ENCODE measurements around the gene TTBK2. TPM values are rescaled to one million over a fixed set of nuclear protein-coding genes. Genes with fewer than 3 reads are reported as not detected.
A peak's percentile ranks its signal among the peaks of the same experiment; 100 is the strongest.

The TTBK2 gene
- total and polyA plus RNA-seq, 4 experiments from 2014 or later, result 9.1 to 28.2 (median 18.5) TPM

DNA sequence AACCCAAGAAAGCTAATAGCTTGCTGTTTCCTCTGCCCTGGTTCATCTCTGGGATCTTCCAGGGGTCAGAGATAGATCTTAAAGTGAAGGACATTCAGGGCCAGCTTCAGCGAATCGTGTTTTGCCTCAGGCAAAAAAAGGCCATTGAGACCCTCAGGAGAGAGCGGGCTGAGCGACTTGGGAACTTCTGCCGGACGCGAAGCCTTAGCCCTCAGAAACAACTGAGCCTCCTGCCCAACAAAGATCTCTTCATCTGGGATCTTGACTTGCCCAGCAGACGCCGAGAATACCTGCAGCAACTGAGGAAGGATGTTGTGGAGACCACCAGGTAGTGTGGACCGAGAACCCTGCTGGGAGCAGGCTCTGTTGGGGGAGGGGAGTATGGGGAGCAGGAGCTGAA lies 226.2 kb downstream of the TTBK2 start:
- intact Hi-C loops (cut with micrococcal nuclease), result no loop called here
- ChIA-PET CTCF (ENCODE audit: partially characterized antibody) (interaction anchor here (1.4 kb wide), 1 partner anchor 232 kb away, joined by 3 read pairs; no protein-coding TSS in a partner anchor), POLR2A (ENCODE audit: partially characterized antibody) (no interaction called here)
- Histone ChIP-seq H3K9me3 (ENCODE audit: control insufficient read depth in 1 of 2, low read length in 2 of 2) (no peaks in the 10 kb centered on the region), H3K4me3 (ENCODE audit: low read length in 2 of 2) (no peak overlapping the region), H3K27me3 (ENCODE audit: insufficient read depth, low read length) (no peaks in the 10 kb centered on the region), H3K36me3 (ENCODE audit: insufficient read depth, low read length) (no peaks in the 10 kb centered on the region), H3K4me1 (ENCODE audit: insufficient read depth, low read length) (no peaks in the 10 kb centered on the region), H3K27ac (ENCODE audit: low read depth, low read length) (no peak overlapping the region)
- Mint-ChIP-seq H3K27me3 (no peaks in the 10 kb centered on the region), H3K27ac (peak overlapping the region in 1 of 7 donors; percentile 46), H3K4me1 (peaks cover 0 to 3% (median 0%) of the 10 kb centered on the region in 4 donors), H3K4me3 (no peak overlapping the region), H3K9me3 (no peaks in the 10 kb centered on the region), H3K36me3 (no peaks in the 10 kb centered on the region)
- no peak for DNase-seq

DNA sequence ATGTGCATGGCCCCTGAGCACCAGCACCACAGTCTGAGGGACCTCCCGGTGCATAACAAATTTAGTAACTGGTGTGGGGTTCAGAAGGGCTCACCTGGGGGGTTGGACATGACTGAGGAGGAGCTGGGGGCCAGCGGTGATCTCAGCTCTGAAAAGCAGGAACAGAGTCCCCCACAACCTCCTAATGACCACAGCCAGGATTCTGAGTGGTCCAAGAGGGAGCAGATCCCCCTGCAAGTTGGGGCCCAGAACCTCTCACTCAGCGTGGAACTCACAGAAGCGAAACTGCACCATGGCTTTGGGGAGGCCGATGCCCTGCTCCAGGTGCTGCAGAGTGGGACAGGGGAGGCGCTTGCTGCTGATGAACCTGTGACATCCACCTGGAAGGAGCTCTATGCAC lies 226.6 kb downstream of the TTBK2 start:
- DNase-seq, result no peak
- Mint-ChIP-seq H3K27me3 (no peaks in the 10 kb centered on the region), H3K9me3 (no peaks in the 10 kb centered on the region), H3K4me1 (peaks cover 0 to 3% (median 0%) of the 10 kb centered on the region in 4 donors), H3K4me3 (no peak overlapping the region), H3K27ac (no peak overlapping the region), H3K36me3 (no peaks in the 10 kb centered on the region)
- intact Hi-C loops (cut with micrococcal nuclease), result no loop called here
- Histone ChIP-seq H3K27ac (ENCODE audit: low read depth, low read length) (no peak overlapping the region), H3K27me3 (ENCODE audit: insufficient read depth, low read length) (no peaks in the 10 kb centered on the region), H3K4me1 (ENCODE audit: insufficient read depth, low read length) (no peaks in the 10 kb centered on the region), H3K4me3 (ENCODE audit: low read length in 2 of 2) (no peak overlapping the region), H3K9me3 (ENCODE audit: control insufficient read depth in 1 of 2, low read length in 2 of 2) (no peaks in the 10 kb centered on the region), H3K36me3 (ENCODE audit: insufficient read depth, low read length) (no peaks in the 10 kb centered on the region)
- CTCF ChIA-PET (ENCODE audit: partially characterized antibody), result interaction anchor here (1.4 kb wide), 1 partner anchor 233 kb away, joined by 3 read pairs; no protein-coding TSS in a partner anchor
- POLR2A ChIA-PET (ENCODE audit: partially characterized antibody), result no interaction called here

DNA sequence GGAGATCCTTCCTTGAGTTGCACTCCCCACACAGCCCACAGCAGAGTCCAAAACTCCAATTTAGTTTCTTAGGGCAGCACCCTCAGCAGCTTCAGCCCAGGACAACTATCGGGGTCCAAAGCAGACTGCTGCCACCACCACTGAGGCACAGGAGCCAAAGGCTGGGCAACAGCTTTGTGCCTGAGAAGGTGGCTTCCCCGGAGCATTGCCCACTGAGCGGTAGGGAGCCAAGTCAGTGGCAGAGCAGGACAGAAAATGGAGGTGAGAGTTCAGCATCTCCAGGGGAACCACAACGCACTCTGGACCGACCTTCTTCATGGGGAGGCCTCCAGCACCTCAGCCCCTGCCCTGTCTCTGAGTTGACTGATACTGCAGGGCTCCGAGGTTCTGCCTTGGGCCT lies 227.1 kb downstream of the TTBK2 start:
- Histone ChIP-seq H3K27me3 (ENCODE audit: insufficient read depth, low read length) (no peaks in the 10 kb centered on the region), H3K36me3 (ENCODE audit: insufficient read depth, low read length) (no peaks in the 10 kb centered on the region), H3K9me3 (ENCODE audit: control insufficient read depth in 1 of 2, low read length in 2 of 2) (no peaks in the 10 kb centered on the region), H3K4me3 (ENCODE audit: low read length in 2 of 2) (no peak overlapping the region), H3K27ac (ENCODE audit: low read depth, low read length) (no peak overlapping the region), H3K4me1 (ENCODE audit: insufficient read depth, low read length) (no peaks in the 10 kb centered on the region)
- ChIA-PET POLR2A (ENCODE audit: partially characterized antibody) (no interaction called here), CTCF (ENCODE audit: partially characterized antibody) (interaction anchor here (1.4 kb wide), 1 partner anchor 233 kb away, joined by 3 read pairs; no protein-coding TSS in a partner anchor)
- Mint-ChIP-seq H3K36me3 (no peaks in the 10 kb centered on the region), H3K4me1 (peaks cover 0 to 3% (median 0%) of the 10 kb centered on the region in 4 donors), H3K9me3 (no peaks in the 10 kb centered on the region), H3K27ac (no peak overlapping the region), H3K4me3 (no peak overlapping the region), H3K27me3 (no peaks in the 10 kb centered on the region)
- intact Hi-C loops (cut with micrococcal nuclease), result no loop called here
- no peak for DNase-seq

DNA sequence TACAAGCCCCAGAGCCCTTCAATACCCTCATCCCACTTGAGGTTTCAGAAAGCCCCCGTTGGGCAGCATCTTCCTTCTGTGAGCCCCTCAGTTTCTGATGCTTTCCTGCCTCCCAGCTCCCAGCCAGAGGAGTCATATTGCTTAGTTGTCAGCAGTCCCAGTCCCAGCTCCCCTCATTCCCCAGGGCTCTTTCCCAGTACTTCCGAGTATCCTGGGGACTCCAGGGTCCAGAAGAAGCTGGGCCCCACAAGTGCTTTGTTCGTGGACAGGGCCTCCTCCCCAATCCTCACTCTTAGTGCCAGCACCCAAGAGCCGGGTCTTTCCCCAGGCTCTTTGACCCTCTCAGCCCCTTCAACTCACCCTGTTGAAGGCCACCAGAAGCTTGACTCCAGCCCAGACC lies 227.6 kb downstream of the TTBK2 start:
- DNase-seq, result no peak
- intact Hi-C loops (cut with micrococcal nuclease), result no loop called here
- no peaks in the 10 kb centered on the region for H3K9me3 Mint-ChIP-seq
- no peak overlapping the region for H3K27ac Mint-ChIP-seq
- no peaks in the 10 kb centered on the region for H3K4me1 ChIP-seq (ENCODE audit: insufficient read depth, low read length)
- no peak overlapping the region for H3K27ac ChIP-seq (ENCODE audit: low read depth, low read length)
- H3K4me3 Mint-ChIP-seq, result no peak overlapping the region
- no peaks in the 10 kb centered on the region for H3K9me3 ChIP-seq (ENCODE audit: control insufficient read depth in 1 of 2, low read length in 2 of 2)
- CTCF ChIA-PET (ENCODE audit: partially characterized antibody), result no interaction called here
- no peak overlapping the region for H3K4me3 ChIP-seq (ENCODE audit: low read length in 2 of 2)
- no peaks in the 10 kb centered on the region for H3K27me3 Mint-ChIP-seq
- no peaks in the 10 kb centered on the region for H3K36me3 Mint-ChIP-seq
- peaks cover 0 to 3% (median 0%) of the 10 kb centered on the region in 4 donors for H3K4me1 Mint-ChIP-seq
- H3K36me3 ChIP-seq (ENCODE audit: insufficient read depth, low read length), result no peaks in the 10 kb centered on the region
- H3K27me3 ChIP-seq (ENCODE audit: insufficient read depth, low read length), result no peaks in the 10 kb centered on the region
- POLR2A ChIA-PET (ENCODE audit: partially characterized antibody), result no interaction called here

DNA sequence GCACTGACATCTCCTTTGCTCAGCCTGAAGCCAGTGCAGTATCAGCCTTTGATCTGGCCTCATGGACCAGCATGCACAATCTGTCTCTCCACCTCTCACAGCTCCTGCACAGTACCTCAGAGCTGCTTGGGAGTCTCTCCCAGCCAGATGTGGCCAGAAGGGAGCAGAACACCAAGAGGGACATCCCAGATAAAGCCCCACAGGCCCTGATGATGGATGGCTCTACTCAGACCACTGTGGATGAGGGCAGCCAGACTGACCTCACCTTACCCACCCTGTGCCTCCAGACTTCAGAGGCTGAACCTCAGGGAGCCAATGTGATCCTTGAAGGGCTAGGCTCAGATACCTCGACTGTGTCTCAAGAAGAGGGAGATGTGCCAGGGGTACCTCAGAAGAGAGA lies 228.0 kb downstream of the TTBK2 start:
- peak overlapping the region in 1 of 7 donors; percentile 48 for H3K27ac Mint-ChIP-seq
- Histone ChIP-seq H3K27me3 (ENCODE audit: insufficient read depth, low read length) (no peaks in the 10 kb centered on the region), H3K4me1 (ENCODE audit: insufficient read depth, low read length) (no peaks in the 10 kb centered on the region), H3K36me3 (ENCODE audit: insufficient read depth, low read length) (no peaks in the 10 kb centered on the region), H3K27ac (ENCODE audit: low read depth, low read length) (no peak overlapping the region), H3K4me3 (ENCODE audit: low read length in 2 of 2) (no peak overlapping the region), H3K9me3 (ENCODE audit: control insufficient read depth in 1 of 2, low read length in 2 of 2) (no peaks in the 10 kb centered on the region)
- H3K4me1 Mint-ChIP-seq, result peaks cover 0 to 3% (median 0%) of the 10 kb centered on the region in 4 donors
- no peaks in the 10 kb centered on the region for H3K9me3 Mint-ChIP-seq
- no peak for DNase-seq
- intact Hi-C loops (cut with micrococcal nuclease), result no loop called here
- no peaks in the 10 kb centered on the region for H3K36me3 Mint-ChIP-seq
- CTCF ChIA-PET (ENCODE audit: partially characterized antibody), result no interaction called here
- no peaks in the 10 kb centered on the region for H3K27me3 Mint-ChIP-seq
- POLR2A ChIA-PET (ENCODE audit: partially characterized antibody), result no interaction called here
- no peak overlapping the region for H3K4me3 Mint-ChIP-seq

DNA sequence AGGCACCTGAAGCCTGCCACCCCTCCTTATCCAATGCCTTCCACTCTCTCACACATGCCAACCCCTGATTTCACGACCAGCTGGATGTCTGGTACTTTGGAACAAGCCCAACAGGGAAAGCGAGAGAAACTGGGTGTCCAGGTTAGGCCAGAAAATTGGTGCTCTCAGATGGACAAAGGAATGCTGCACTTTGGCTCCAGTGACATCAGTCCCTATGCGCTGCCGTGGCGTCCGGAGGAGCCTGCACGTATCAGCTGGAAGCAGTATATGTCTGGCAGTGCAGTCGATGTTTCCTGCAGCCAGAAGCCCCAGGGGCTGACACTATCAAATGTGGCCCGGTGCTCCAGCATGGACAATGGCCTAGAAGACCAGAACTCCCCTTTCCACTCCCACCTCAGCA lies 228.8 kb downstream of the TTBK2 start:
- Histone ChIP-seq H3K4me3 (ENCODE audit: low read length in 2 of 2) (no peak overlapping the region), H3K4me1 (ENCODE audit: insufficient read depth, low read length) (no peaks in the 10 kb centered on the region), H3K36me3 (ENCODE audit: insufficient read depth, low read length) (no peaks in the 10 kb centered on the region), H3K9me3 (ENCODE audit: control insufficient read depth in 1 of 2, low read length in 2 of 2) (no peaks in the 10 kb centered on the region), H3K27ac (ENCODE audit: low read depth, low read length) (no peak overlapping the region), H3K27me3 (ENCODE audit: insufficient read depth, low read length) (no peaks in the 10 kb centered on the region)
- no peak overlapping the region for H3K4me3 Mint-ChIP-seq
- peaks cover 0 to 3% (median 0%) of the 10 kb centered on the region in 4 donors for H3K4me1 Mint-ChIP-seq
- no peaks in the 10 kb centered on the region for H3K36me3 Mint-ChIP-seq
- DNase-seq, result no peak
- CTCF ChIA-PET (ENCODE audit: partially characterized antibody), result no interaction called here
- no peaks in the 10 kb centered on the region for H3K9me3 Mint-ChIP-seq
- peak overlapping the region in 1 of 7 donors; percentile 18 for H3K27ac Mint-ChIP-seq
- no peaks in the 10 kb centered on the region for H3K27me3 Mint-ChIP-seq
- POLR2A ChIA-PET (ENCODE audit: partially characterized antibody), result no interaction called here
- intact Hi-C loops (cut with micrococcal nuclease), result no loop called here

DNA sequence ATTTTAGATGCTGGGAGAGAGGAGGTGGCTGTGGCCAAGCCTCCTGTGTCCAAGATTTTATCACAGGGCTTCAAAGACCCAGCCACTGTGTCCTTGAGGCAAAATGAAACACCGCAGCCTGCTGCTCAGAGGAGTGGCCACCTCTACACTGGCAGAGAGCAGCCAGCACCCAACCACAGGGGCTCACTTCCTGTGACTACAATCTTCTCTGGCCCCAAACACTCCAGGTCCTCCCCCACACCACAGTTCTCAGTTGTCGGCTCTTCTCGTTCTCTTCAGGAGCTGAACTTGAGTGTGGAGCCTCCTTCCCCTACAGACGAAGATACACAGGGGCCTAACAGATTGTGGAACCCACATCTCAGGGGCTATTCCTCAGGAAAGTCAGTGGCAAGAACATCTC lies 229.3 kb downstream of the TTBK2 start:
- Mint-ChIP-seq H3K36me3 (no peaks in the 10 kb centered on the region), H3K9me3 (no peaks in the 10 kb centered on the region), H3K27me3 (no peaks in the 10 kb centered on the region), H3K27ac (peak overlapping the region in 2 of 7 donors; percentile 76 to 86), H3K4me1 (peaks cover 0 to 3% (median 0%) of the 10 kb centered on the region in 4 donors), H3K4me3 (no peak overlapping the region)
- DNase-seq, result no peak
- intact Hi-C loops (cut with micrococcal nuclease), result no loop called here
- POLR2A ChIA-PET (ENCODE audit: partially characterized antibody), result no interaction called here
- H3K36me3 ChIP-seq (ENCODE audit: insufficient read depth, low read length), result no peaks in the 10 kb centered on the region
- no peaks in the 10 kb centered on the region for H3K4me1 ChIP-seq (ENCODE audit: insufficient read depth, low read length)
- CTCF ChIA-PET (ENCODE audit: partially characterized antibody), result no interaction called here
- no peaks in the 10 kb centered on the region for H3K27me3 ChIP-seq (ENCODE audit: insufficient read depth, low read length)
- no peak overlapping the region for H3K27ac ChIP-seq (ENCODE audit: low read depth, low read length)
- no peak overlapping the region for H3K4me3 ChIP-seq (ENCODE audit: low read length in 2 of 2)
- no peaks in the 10 kb centered on the region for H3K9me3 ChIP-seq (ENCODE audit: control insufficient read depth in 1 of 2, low read length in 2 of 2)
